Measurements from ENCODE around the gene FNDC3B.

DNA sequence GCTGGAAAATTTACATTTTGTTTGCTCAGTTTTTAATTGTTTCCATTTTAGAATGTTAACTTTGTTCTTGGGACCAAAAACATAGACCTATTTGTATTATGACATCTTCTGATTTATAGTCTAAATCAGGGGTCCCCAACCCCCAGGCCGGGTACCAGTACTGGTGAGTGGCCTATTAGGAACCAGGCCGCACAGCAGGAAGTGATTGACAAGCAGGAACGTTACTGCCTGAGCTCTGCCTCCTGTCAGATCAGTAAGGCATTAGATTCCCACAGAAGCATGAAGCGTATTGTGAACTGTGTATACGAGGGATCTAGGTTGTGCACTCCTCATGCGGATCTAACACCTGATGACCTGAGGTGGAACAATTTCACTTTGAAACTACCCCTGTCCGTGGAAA lies 357.0 kb downstream of the FNDC3B start:
- TF ChIP-seq POLR2AphosphoS2 (IDR thresholded peaks at IDR 0.05; ENCODE audit: low read length) (no peak), SMARCE1 (IDR thresholded peaks at IDR 0.05) (no peak), EZH2 (IDR thresholded peaks at IDR 0.05; ENCODE audit: borderline replicate concordance, low read depth, low read length) (no peak), HLTF (IDR thresholded peaks at IDR 0.05) (no peak), MXI1 (IDR thresholded peaks at IDR 0.05; ENCODE audit: low read depth, low read length) (no peak)
- TF ChIP-seq, protein P1, sequence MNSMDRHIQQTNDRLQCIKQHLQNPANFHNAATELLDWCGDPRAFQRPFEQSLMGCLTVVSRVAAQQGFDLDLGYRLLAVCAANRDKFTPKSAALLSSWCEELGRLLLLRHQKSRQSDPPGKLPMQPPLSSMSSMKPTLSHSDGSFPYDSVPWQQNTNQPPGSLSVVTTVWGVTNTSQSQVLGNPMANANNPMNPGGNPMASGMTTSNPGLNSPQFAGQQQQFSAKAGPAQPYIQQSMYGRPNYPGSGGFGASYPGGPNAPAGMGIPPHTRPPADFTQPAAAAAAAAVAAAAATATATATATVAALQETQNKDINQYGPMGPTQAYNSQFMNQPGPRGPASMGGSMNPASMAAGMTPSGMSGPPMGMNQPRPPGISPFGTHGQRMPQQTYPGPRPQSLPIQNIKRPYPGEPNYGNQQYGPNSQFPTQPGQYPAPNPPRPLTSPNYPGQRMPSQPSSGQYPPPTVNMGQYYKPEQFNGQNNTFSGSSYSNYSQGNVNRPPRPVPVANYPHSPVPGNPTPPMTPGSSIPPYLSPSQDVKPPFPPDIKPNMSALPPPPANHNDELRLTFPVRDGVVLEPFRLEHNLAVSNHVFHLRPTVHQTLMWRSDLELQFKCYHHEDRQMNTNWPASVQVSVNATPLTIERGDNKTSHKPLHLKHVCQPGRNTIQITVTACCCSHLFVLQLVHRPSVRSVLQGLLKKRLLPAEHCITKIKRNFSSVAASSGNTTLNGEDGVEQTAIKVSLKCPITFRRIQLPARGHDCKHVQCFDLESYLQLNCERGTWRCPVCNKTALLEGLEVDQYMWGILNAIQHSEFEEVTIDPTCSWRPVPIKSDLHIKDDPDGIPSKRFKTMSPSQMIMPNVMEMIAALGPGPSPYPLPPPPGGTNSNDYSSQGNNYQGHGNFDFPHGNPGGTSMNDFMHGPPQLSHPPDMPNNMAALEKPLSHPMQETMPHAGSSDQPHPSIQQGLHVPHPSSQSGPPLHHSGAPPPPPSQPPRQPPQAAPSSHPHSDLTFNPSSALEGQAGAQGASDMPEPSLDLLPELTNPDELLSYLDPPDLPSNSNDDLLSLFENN (IDR thresholded peaks at IDR 0.05; ENCODE audit: low read depth in 2 of 2, low read length in 2 of 2): no peak
- TF ChIP-seq, protein P2, sequence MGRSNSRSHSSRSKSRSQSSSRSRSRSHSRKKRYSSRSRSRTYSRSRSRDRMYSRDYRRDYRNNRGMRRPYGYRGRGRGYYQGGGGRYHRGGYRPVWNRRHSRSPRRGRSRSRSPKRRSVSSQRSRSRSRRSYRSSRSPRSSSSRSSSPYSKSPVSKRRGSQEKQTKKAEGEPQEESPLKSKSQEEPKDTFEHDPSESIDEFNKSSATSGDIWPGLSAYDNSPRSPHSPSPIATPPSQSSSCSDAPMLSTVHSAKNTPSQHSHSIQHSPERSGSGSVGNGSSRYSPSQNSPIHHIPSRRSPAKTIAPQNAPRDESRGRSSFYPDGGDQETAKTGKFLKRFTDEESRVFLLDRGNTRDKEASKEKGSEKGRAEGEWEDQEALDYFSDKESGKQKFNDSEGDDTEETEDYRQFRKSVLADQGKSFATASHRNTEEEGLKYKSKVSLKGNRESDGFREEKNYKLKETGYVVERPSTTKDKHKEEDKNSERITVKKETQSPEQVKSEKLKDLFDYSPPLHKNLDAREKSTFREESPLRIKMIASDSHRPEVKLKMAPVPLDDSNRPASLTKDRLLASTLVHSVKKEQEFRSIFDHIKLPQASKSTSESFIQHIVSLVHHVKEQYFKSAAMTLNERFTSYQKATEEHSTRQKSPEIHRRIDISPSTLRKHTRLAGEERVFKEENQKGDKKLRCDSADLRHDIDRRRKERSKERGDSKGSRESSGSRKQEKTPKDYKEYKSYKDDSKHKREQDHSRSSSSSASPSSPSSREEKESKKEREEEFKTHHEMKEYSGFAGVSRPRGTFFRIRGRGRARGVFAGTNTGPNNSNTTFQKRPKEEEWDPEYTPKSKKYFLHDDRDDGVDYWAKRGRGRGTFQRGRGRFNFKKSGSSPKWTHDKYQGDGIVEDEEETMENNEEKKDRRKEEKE (IDR thresholded peaks at IDR 0.05; ENCODE audit: borderline replicate concordance in 1 of 2, control insufficient read depth in 1 of 2, low read depth in 2 of 2, low read length in 1 of 2): no peak
- TF ChIP-seq, protein P3, sequence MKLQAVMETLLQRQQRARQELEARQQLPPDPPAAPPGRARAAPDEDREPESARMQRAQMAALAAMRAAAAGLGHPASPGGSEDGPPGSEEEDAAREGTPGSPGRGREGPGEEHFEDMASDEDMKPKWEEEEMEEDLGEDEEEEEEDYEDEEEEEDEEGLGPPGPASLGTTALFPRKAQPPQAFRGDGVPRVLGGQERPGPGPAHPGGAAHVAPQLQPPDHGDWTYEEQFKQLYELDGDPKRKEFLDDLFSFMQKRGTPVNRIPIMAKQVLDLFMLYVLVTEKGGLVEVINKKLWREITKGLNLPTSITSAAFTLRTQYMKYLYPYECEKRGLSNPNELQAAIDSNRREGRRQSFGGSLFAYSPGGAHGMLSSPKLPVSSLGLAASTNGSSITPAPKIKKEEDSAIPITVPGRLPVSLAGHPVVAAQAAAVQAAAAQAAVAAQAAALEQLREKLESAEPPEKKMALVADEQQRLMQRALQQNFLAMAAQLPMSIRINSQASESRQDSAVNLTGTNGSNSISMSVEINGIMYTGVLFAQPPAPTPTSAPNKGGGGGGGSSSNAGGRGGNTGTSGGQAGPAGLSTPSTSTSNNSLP (IDR thresholded peaks at IDR 0.05; ENCODE audit: borderline replicate concordance, low read depth, low read length): no peak
